Measurements from ENCODE around the gene ZNRD2. TPM values are rescaled to one million over a fixed set of nuclear protein-coding genes. Genes with fewer than 3 reads are reported as not detected.

The ZNRD2 gene, protein sequence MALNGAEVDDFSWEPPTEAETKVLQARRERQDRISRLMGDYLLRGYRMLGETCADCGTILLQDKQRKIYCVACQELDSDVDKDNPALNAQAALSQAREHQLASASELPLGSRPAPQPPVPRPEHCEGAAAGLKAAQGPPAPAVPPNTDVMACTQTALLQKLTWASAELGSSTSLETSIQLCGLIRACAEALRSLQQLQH
- total RNA-seq: 28.5 and 40.3 TPM in 2 replicates

GRCh38 chr11:65569973-65570918 is at the start of gene ZNRD2:
TSS of gene ZNRD2 (plus strand) at chr11:65570477. CDS start at chr11:65570492, 15 bp downstream.

DNA sequence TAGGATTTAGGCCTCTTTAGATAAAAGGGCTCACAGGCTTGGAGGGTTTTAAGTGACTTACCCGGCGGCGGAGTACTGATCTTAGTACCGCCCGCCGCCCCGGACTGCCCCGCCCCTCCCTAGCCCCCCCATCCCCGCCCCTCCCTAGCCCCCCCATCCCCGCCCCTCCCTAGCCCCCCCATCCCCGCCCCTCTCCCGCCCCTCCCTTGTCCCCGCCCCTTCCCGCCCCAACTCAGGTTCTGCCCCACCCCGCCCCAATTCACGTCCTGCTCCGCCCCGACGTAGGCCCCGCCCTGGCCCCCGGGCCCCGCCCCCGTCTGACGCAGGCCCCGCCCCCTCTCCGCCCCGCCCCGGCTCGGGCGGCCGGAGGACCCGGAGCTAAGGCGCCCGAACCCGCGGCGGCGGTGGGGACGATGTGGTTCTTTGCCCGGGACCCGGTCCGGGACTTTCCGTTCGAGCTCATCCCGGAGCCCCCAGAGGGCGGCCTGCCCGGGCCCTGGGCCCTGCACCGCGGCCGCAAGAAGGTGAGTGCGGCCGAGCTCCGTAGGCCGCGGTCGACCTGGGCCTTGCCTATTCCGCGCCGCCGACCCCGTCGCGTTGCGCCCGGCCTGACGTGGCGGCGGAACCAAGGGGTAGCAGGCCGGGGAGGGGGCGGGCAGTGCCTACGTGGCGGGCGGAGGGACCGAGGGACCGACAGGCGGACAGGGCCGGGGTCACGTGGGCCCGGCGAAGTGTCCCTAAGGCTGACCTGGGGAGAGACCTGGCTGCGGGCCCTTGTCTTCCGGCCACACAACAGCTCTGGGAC is 45.3 kb upstream of the ZNRD2 start, which contains the start of gene SCYL1:
SCYL1 (plus strand) TSS at position 343 of the 805 bp plus-strand sequence; CDS start at position 414, 71 bp downstream.

GRCh38 chr11:65558002-65558929 is 12.0 kb upstream of the ZNRD2 start, which contains the start of gene LTBP3:
TSS of gene LTBP3 (minus strand) at chr11:65558359. CDS start at chr11:65557959, 400 bp downstream.

DNA sequence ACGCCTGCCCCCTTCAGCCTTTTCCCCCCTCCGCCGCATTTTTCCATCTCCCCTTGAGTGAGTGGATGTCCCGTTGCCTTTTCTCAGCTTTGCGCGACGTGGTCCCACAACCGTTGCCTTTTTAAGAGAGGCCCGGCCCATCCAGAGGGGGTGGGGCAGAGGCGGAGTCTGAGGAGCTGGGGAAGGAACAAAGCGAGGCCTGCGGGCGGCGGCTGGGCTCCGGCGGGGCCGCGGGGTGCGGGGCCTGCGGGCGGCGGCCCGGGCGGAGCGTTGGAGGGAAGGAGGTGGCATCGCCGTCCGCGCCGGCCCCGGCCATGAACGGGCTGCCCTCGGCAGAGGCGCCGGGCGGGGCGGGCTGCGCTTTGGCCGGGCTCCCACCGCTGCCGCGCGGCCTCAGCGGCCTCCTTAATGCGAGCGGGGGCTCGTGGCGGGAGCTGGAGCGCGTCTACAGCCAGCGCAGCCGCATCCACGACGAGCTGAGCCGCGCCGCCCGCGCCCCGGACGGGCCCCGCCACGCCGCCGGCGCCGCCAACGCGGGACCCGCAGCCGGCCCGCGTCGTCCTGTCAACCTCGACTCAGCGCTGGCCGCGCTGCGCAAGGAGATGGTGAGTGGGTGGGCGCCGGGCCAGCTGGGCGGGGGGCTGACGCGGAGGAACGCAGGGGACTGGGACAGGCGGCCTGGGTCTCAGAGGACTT is 2.2 kb downstream of the ZNRD2 start, which contains the start of gene FAM89B:
FAM89B (plus strand) TSS at position 183 of the 696 bp plus-strand sequence; CDS start at position 315, 132 bp downstream.

GRCh38 chr11:65575568-65576231 is 5.4 kb downstream of the ZNRD2 start, which contains the start of gene EHBP1L1:
TSS of gene EHBP1L1 (plus strand) at chr11:65576053. CDS start at chr11:65576303, 250 bp downstream.

GRCh38 chr11:65595543-65596281 is 25.4 kb downstream of the ZNRD2 start, which contains the start of gene KCNK7:
TSS of gene KCNK7 (minus strand) at chr11:65595800. CDS start at chr11:65595772, 28 bp downstream.

DNA sequence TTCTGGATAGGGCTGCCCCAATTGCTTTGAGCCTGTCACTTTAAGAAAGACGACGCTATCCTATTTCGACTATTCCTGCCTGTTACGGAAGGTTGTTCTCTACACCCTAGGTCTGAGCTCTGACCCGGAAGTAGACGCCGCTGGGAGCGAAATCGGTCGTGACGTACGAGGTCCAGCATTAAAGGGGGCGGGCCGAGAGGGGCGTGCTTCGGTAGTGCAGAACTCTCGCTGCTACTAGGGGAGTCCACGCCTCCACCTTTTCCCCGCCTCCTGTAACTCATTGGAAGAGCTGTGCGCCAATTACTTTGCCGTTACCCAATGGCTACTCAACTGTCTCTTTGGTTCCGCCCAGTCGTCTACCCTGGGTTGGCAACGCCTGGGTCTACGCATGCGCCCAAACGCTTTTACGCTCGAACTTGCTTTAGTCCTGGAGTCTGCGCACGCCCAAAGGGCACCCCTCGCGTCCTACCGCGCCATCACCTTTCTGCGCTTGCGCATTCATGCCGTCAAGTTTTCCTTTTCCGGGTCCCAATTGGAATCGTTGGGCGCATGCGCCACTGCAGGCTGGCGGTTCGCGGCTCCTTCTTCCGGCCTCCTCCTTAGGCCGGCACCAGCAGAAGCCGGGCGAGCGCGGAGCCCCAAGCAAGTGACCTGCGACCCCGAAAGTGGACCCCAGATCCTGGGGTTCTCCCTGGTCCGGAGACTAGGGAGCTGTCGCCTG is 45.1 kb downstream of the ZNRD2 start, which contains the start of gene PCNX3:
PCNX3 (plus strand) TSS at position 548 of the 721 bp plus-strand sequence. CDS start 536 bp downstream, outside the sequence.

Other genes with a start within 250 kb of the ZNRD2 start
- gene DPF2, start 236.6 kb upstream of the ZNRD2 start, total RNA-seq: 25.8 and 33.8 TPM in 2 replicates
- 0.13 TPM in 1 of 2 replicates, not detected in the other for gene TIGD3, start 215.7 kb upstream of the ZNRD2 start, total RNA-seq
- 2.1 and 2.2 TPM in 2 replicates for gene SLC25A45, start 187.8 kb upstream of the ZNRD2 start, total RNA-seq
- gene FRMD8, start 183.8 kb upstream of the ZNRD2 start, total RNA-seq: 33.5 and 44.3 TPM in 2 replicates
- 182 and 369 TPM in 2 replicates for gene NEAT1, start 147.7 kb upstream of the ZNRD2 start, total RNA-seq
- 9,504 and 16,975 TPM in 2 replicates for gene MALAT1, start 71.4 kb upstream of the ZNRD2 start, total RNA-seq
- 81.8 and 103 TPM in 2 replicates for gene SCYL1, start 45.4 kb upstream of the ZNRD2 start, total RNA-seq
- 59.5 and 86.0 TPM in 2 replicates for gene LTBP3, start 12.1 kb upstream of the ZNRD2 start, total RNA-seq
- gene FAM89B, start 2.1 kb downstream of the ZNRD2 start, total RNA-seq: 19.4 and 22.1 TPM in 2 replicates
- gene EHBP1L1, start 5.6 kb downstream of the ZNRD2 start, total RNA-seq: 116 and 131 TPM in 2 replicates
- gene KCNK7, start 25.3 kb downstream of the ZNRD2 start, total RNA-seq: 0.06 and 0.13 TPM in 2 replicates
- 23.8 and 23.9 TPM in 2 replicates for gene MAP3K11, start 43.7 kb downstream of the ZNRD2 start, total RNA-seq
- gene PCNX3, start 45.3 kb downstream of the ZNRD2 start, total RNA-seq: 12.7 and 14.7 TPM in 2 replicates
- gene SIPA1, start 67.6 kb downstream of the ZNRD2 start, total RNA-seq: 11.9 and 13.9 TPM in 2 replicates
- 20.2 and 20.7 TPM in 2 replicates for gene RELA, start 92.4 kb downstream of the ZNRD2 start, total RNA-seq
- 50.4 and 53.0 TPM in 2 replicates for gene KAT5, start 141.8 kb downstream of the ZNRD2 start, total RNA-seq
- 42.2 and 42.3 TPM in 2 replicates for gene RNASEH2C, start 150.3 kb downstream of the ZNRD2 start, total RNA-seq
- gene AP5B1, start 210.5 kb downstream of the ZNRD2 start, total RNA-seq: 4.9 and 5.5 TPM in 2 replicates
- not detected in 2 replicates for gene OVOL1, start 216.6 kb downstream of the ZNRD2 start, total RNA-seq

Data from aortic smooth muscle cell (primary cell).